AG04450 (cell line): ENCODE measurements around the gene DROSHA. TPM values are rescaled to one million over a fixed set of nuclear protein-coding genes. Genes with fewer than 3 reads are reported as not detected.

Experiments
- CTCF ChIA-PET: fragments of 300-600, 350-600 bp; formaldehyde crosslinking; extraction: SDS; loops from one replicate; lab custom pipeline; 2022; ENCODE audit warnings: antibody characterized with exemption, inconsistent platforms; lab: Charles Lee
- POLR2A ChIA-PET: fragments of 350-600 bp; formaldehyde crosslinking; extraction: SDS; loops from one replicate; lab custom pipeline; 2021; ENCODE audit warnings: antibody characterized with exemption, inconsistent platforms; lab: Yijun Ruan, JAX
- DNase-seq: peaks from one replicate; pipeline ENCODE4 v3.0.0-alpha.2; 2011; ENCODE audit warnings: low read depth, low spot score
- H3K27ac ChIP-seq: one replicate; pipeline ENCODE4 v1.5.1; 2012; ENCODE audit warnings: low read depth, low read length, control low read depth
- H3K27me3 ChIP-seq: one replicate; pipeline ENCODE4 v1.6.0; 2012; ENCODE audit warnings: low read length; ENCODE audit not compliant: control insufficient read depth, insufficient read depth
- H3K4me3 ChIP-seq: 2 replicates; pipeline ENCODE4 v1.5.1; 2011; ENCODE audit warnings: mild to moderate bottlenecking, low read depth, low read length, control low read depth
- H3K9me3 ChIP-seq: 2 replicates; pipeline ENCODE4 v1.5.1; 2012; ENCODE audit warnings: low read length; ENCODE audit not compliant: control insufficient read depth, insufficient read depth
- CTCF ChIP-seq: IDR thresholded peaks from 2 replicates; pipeline ENCODE4 v1.5.1; 2011; ENCODE audit warnings: low read depth, low read length, control low read depth, inconsistent platforms
- polyA plus RNA-seq: library from polyadenylated mRNA; depleted of rRNA; stranded (reverse); fragments of >200 nt; gene quantifications from 2 replicates; pipeline ENCODE4 v1.2.3, GENCODE V29; 2011

The DROSHA gene
- polyA plus RNA-seq, 1 experiment = 65.0 TPM

- no peaks in the 10 kb centered on the region for H3K27me3 ChIP-seq
- no peak for DNase-seq
- ChIA-PET CTCF (no interaction called here), POLR2A (no interaction called here)
- H3K27ac ChIP-seq = no peak overlapping the region
- no peak for TF ChIP-seq CTCF
- H3K9me3 ChIP-seq = no peaks in the 10 kb centered on the region
- no peak overlapping the region for H3K4me3 ChIP-seq
Observed at GRCh38 chr5:31415009-31415923, 116.6 kb downstream of the DROSHA start.

DNA sequence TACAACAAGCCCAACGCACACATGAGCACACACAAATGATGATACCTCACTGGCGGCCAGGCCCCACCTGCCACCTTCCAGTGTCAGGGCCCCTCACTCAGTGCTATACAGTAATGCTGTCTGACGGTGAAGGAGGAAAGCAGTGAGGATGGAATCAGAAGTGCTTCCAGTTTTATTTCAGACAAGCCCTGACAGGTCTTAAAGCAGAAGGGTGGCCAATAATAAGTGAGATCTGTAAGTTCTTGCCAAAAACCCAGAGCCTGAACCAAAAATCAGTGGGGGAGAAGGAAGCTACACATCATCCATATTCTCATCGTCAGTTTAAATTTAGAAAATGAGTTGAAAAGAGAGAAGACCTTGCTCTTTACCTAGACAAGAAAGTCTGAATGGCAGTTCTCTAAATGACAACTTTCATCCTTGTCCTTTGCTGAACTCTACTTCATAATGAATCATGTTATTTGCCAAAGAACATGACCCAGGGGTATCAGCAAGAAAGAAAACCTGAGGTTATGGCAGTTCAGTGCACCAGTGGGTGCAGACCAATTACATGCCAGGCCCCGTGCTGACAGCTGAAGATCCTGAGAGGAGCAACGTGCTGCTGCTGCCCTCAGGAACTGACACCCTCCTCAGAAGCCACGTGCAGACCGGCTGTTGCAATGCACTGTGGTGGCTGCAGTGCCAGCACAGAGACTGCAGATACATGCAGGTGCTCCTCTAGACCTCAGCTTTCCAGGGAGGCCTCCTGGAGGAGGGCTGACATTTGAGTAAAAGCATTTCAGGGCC lies 118.7 kb downstream of the DROSHA start:
- Histone ChIP-seq H3K27me3 (no peaks in the 10 kb centered on the region), H3K9me3 (no peaks in the 10 kb centered on the region), H3K27ac (no peak overlapping the region), H3K4me3 (no peak overlapping the region)
- POLR2A ChIA-PET = no interaction called here
- TF ChIP-seq CTCF = no peak
- CTCF ChIA-PET = no interaction called here
- no peak for DNase-seq

GRCh38 chr5:31412324-31412723 lies 119.6 kb downstream of the DROSHA start:
- Histone ChIP-seq H3K27ac (no peak overlapping the region), H3K27me3 (no peaks in the 10 kb centered on the region), H3K4me3 (no peak overlapping the region), H3K9me3 (no peaks in the 10 kb centered on the region)
- CTCF ChIA-PET = no interaction called here
- no peak for TF ChIP-seq CTCF
- POLR2A ChIA-PET = no interaction called here
- no peak for DNase-seq

DNA sequence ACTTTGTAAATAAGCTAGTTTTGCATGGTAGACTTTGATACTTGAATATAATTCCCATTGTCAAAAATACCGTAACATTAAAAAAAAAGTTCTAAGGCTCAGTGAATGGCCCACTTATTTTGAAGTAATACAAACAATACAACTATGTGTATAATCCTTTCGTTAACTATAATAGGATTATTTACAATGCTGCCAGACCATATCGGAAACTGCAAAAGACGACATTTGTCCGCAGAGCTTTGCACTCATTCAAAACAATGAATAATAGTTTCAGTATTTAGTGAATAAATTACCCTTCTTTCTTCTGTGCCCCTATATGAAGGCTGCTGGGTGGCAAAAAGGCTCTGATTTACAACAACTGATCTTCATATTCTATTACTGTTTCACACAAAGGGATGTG lies 121.8 kb downstream of the DROSHA start:
- no peak for DNase-seq
- POLR2A ChIA-PET = interaction anchor here (0.7 kb wide), 1 partner anchor 15 kb away, joined by 5 read pairs; no protein-coding TSS in a partner anchor
- CTCF ChIA-PET = interaction anchor here (0.6 to 1.5 kb wide), 3 partner anchors 19 to 178 kb away, joined by 3 to 10 read pairs (median 3); no protein-coding TSS in a partner anchor
- H3K4me3 ChIP-seq = no peak overlapping the region
- TF ChIP-seq CTCF = no peak
- no peak overlapping the region for H3K27ac ChIP-seq
- no peaks in the 10 kb centered on the region for H3K9me3 ChIP-seq
- no peaks in the 10 kb centered on the region for H3K27me3 ChIP-seq
